GM18873 (cell line): ENCODE measurements around the gene MYOZ2.

ENCODE experiments used
- ATAC-seq: cut with Tn5 transposase; IDR thresholded peaks from one replicate; pipeline ENCODE4 v1.9.1; 2021; ENCODE audit warnings: mild to moderate bottlenecking, moderate library complexity, moderate number of reproducible peaks; ENCODE audit not compliant: unreplicated experiment, low FRiP score

Gene MYOZ2

DNA sequence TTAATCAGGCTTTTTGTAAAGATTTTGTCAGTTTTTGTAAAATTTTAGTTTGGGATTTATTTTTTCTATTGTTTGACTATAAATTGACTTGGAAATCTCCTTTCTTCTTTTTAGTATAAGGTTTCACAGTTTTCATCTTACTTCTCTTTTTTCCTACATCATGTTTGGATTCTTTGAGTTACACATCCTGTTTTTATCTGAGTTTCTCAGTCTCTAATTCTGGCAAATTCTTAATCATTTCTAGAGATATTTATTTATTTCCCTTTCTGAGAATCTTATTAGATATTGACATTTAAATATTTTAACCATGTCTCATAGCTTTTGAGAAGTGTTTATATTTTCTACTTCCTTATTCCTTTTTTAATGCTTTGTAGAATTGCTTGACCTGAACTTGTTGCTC lies 97.6 kb downstream of the MYOZ2 start:
- no peak for ATAC-seq

DNA sequence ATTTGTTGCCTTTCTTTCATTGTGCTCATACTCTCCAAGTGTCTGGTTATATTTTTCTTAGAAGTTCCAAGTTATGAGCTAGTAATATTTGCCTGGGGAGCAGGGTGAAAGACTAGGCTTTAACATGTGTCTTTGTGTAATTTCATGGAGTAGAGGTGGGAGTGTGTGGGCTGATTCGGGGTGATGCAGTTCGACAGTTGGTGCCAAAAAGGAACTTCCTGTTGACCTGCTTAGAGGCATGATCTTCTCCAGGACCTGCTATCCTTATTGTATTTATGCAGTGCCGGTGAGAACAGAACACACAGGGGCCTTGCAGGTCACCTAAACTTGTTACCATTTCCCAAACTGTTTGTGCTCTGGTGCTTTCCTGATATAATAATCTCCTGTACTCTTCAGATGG lies 98.1 kb downstream of the MYOZ2 start:
- no peak for ATAC-seq

DNA sequence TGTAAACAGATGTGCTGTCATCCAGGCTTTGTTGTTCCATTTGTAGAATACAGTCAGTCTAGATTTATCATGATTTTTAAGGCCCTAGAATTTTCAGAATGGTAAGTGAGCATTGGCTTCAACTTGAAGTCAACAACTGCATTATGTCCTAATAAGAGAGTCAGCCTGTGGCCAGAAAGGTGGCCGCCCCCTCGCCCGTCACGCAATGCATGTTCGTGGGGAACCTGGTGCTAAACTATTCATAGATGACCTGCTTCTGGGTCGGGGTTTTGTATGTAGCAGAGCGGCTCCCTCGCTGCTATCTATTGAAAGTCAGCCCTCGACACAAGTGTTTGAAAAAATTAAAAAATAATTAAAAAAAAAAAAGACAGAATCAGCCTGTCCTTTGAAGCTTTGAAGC lies 101.6 kb downstream of the MYOZ2 start:
- no peak for ATAC-seq
